ENCODE results near the gene UCHL5.

UCHL5 gene

GRCh38 chr1:192967211-192967877 lies 91.8 kb downstream of the UCHL5 start:
- Histone ChIP-seq H3K4me3 (ENCODE audit: low read length) (no peak overlapping the region), H3K9me3 (ENCODE audit: low read length) (no peaks in the 10 kb centered on the region), H3K27me3 (ENCODE audit: insufficient read depth, low read length) (no peaks in the 10 kb centered on the region), H3K36me3 (ENCODE audit: insufficient read depth, low read length) (no peaks in the 10 kb centered on the region), H3K4me1 (ENCODE audit: insufficient read depth, low read length) (no peaks in the 10 kb centered on the region), H2AFZ (ENCODE audit: low read depth, low read length) (no peak overlapping the region)

GRCh38 chr1:192966073-192966472 lies 93.1 kb downstream of the UCHL5 start:
- Histone ChIP-seq H3K4me1 (ENCODE audit: insufficient read depth, low read length) (no peaks in the 10 kb centered on the region), H3K27me3 (ENCODE audit: insufficient read depth, low read length) (no peaks in the 10 kb centered on the region), H3K9me3 (ENCODE audit: low read length) (no peaks in the 10 kb centered on the region), H3K36me3 (ENCODE audit: insufficient read depth, low read length) (no peaks in the 10 kb centered on the region), H3K4me3 (ENCODE audit: low read length) (no peak overlapping the region), H2AFZ (ENCODE audit: low read depth, low read length) (no peak overlapping the region)

GRCh38 chr1:192962901-192963300 lies 96.3 kb downstream of the UCHL5 start:
- Histone ChIP-seq H3K4me3 (ENCODE audit: low read length) (no peak overlapping the region), H3K36me3 (ENCODE audit: insufficient read depth, low read length) (no peaks in the 10 kb centered on the region), H3K4me1 (ENCODE audit: insufficient read depth, low read length) (no peaks in the 10 kb centered on the region), H3K9me3 (ENCODE audit: low read length) (no peaks in the 10 kb centered on the region), H2AFZ (ENCODE audit: low read depth, low read length) (no peak overlapping the region), H3K27me3 (ENCODE audit: insufficient read depth, low read length) (no peaks in the 10 kb centered on the region)
